SU-DHL-6 (cell line): ENCODE results near the gene CHST6.

Experiments
- H2AFZ ChIP-seq: fragments of 200-600 bp; sonication (generic); 2 replicates; pipeline ENCODE4 v1.6.1; 2014; ENCODE audit warnings: low read depth, mild to moderate bottlenecking, moderate library complexity, mixed read lengths, antibody characterized with exemption, low read length; ENCODE audit not compliant: severe bottlenecking
- H3F3A ChIP-seq: fragments of 200-600 bp; shearing (Covaris generic); 2 replicates; pipeline ENCODE4 v1.6.0; 2016; ENCODE audit warnings: antibody characterized with exemption, mild to moderate bottlenecking; ENCODE audit not compliant: insufficient read depth
- H3K27ac ChIP-seq: fragments of 200-600 bp; sonication (generic); 2 replicates; pipeline ENCODE4 v1.5.1; 2016; ENCODE audit warnings: low read depth, mild to moderate bottlenecking, low read length, moderate library complexity, mixed read lengths
- H3K27me3 ChIP-seq: fragments of 200-600 bp; sonication (generic), shearing (Covaris generic); 2 replicates; pipeline ENCODE4 v1.6.0; 2014; ENCODE audit warnings: mild to moderate bottlenecking, low read length
- H3K36me3 ChIP-seq: fragments of 200-600 bp; sonication (generic); 2 replicates; pipeline ENCODE4 v1.6.1; 2014; ENCODE audit warnings: mild to moderate bottlenecking, low read length, mixed read lengths
- H3K4me2 ChIP-seq: fragments of 300-600, 200-600 bp; shearing (Covaris generic), sonication (generic); 2 replicates; pipeline ENCODE4 v1.6.0; 2014; ENCODE audit warnings: low read length, low read depth, mild to moderate bottlenecking; ENCODE audit not compliant: poor library complexity, severe bottlenecking
- H3K4me3 ChIP-seq: fragments of 200-600 bp; sonication (generic); 2 replicates; pipeline ENCODE4 v1.5.1; 2014; ENCODE audit warnings: antibody characterized with exemption, low read length, mild to moderate bottlenecking, mixed read lengths; ENCODE audit not compliant: insufficient read depth, poor library complexity, severe bottlenecking
- H3K79me2 ChIP-seq: fragments of 200-600 bp; sonication (generic); 2 replicates; pipeline ENCODE4 v1.6.1; 2014; ENCODE audit warnings: mild to moderate bottlenecking, low read length, moderate library complexity; ENCODE audit not compliant: insufficient read depth
- H3K9ac ChIP-seq: fragments of 200-600 bp; sonication (generic); 2 replicates; pipeline ENCODE4 v1.7.0; 2014; ENCODE audit warnings: mild to moderate bottlenecking, low read length
- H3K9me2 ChIP-seq: fragments of 200-600 bp; sonication (generic); replicated peaks from 2 replicates; pipeline ENCODE4 v1.6.1; 2014; ENCODE audit warnings: low read length; ENCODE audit not compliant: insufficient read depth
- H3K9me3 ChIP-seq: fragments of 200-600 bp; sonication (generic); 2 replicates; pipeline ENCODE4 v1.6.1; 2014; ENCODE audit warnings: low read length, mixed read lengths; ENCODE audit not compliant: insufficient read depth
- H4K20me1 ChIP-seq: fragments of 200-600 bp; sonication (generic); 2 replicates; pipeline ENCODE4 v1.6.1; 2014; ENCODE audit warnings: low read depth, mild to moderate bottlenecking, antibody characterized with exemption, low read length, moderate library complexity, mixed read lengths
- EZH2phosphoT487 ChIP-seq: fragments of 200-600 bp; sonication (generic), shearing (Covaris generic); conservative IDR thresholded peaks from 2 replicates; pipeline ENCODE4 v1.6.1; 2018; ENCODE audit warnings: mild to moderate bottlenecking, antibody characterized with exemption, low read length, moderate library complexity, mixed read lengths
- TF ChIP-seq, protein P1 (sequence below): fragments of 200-600 bp; sonication (generic); IDR thresholded peaks from one replicate; pipeline ENCODE4 v1.5.1; 2017; ENCODE audit warnings: antibody characterized with exemption, mild to moderate bottlenecking, low read length, moderate library complexity; ENCODE audit not compliant: insufficient read depth, poor library complexity, severe bottlenecking

The CHST6 gene

GRCh38 chr16:75452464-75453190 lies 42.6 kb downstream of the CHST6 start:
- no peaks in the 10 kb centered on the region for H3F3A ChIP-seq
- no peak overlapping the region for H3K4me3 ChIP-seq
- H3K9me3 ChIP-seq = no peaks in the 10 kb centered on the region
- no peak overlapping the region for H2AFZ ChIP-seq
- no peaks in the 10 kb centered on the region for H3K9me2 ChIP-seq
- peaks cover 10% of the 10 kb centered on the region; the same call in 1 of the 2 replicates for H3K36me3 ChIP-seq
- H3K9ac ChIP-seq = no peak overlapping the region
- TF ChIP-seq, protein P1, sequence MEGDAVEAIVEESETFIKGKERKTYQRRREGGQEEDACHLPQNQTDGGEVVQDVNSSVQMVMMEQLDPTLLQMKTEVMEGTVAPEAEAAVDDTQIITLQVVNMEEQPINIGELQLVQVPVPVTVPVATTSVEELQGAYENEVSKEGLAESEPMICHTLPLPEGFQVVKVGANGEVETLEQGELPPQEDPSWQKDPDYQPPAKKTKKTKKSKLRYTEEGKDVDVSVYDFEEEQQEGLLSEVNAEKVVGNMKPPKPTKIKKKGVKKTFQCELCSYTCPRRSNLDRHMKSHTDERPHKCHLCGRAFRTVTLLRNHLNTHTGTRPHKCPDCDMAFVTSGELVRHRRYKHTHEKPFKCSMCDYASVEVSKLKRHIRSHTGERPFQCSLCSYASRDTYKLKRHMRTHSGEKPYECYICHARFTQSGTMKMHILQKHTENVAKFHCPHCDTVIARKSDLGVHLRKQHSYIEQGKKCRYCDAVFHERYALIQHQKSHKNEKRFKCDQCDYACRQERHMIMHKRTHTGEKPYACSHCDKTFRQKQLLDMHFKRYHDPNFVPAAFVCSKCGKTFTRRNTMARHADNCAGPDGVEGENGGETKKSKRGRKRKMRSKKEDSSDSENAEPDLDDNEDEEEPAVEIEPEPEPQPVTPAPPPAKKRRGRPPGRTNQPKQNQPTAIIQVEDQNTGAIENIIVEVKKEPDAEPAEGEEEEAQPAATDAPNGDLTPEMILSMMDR = no peak
- TF ChIP-seq EZH2phosphoT487 = no peak
- H3K79me2 ChIP-seq = peaks cover 54% of the 10 kb centered on the region
- no peaks in the 10 kb centered on the region for H3K27me3 ChIP-seq
- no peak overlapping the region for H3K27ac ChIP-seq
- H3K4me2 ChIP-seq = no peak overlapping the region
- peaks cover 3% of the 10 kb centered on the region; the same call in 1 of the 2 replicates for H4K20me1 ChIP-seq

- no peaks in the 10 kb centered on the region for H3K9me3 ChIP-seq
- peaks cover 10% of the 10 kb centered on the region; the same call in 1 of the 2 replicates for H3K36me3 ChIP-seq
- TF ChIP-seq, protein P1 = no peak
- TF ChIP-seq EZH2phosphoT487 = no peak
These were observed 48.8 kb downstream of the CHST6 start for GRCh38 chr16:75446416-75446815.

GRCh38 chr16:75445298-75445697 lies 49.9 kb downstream of the CHST6 start:
- Histone ChIP-seq H3K9me2 (no peaks in the 10 kb centered on the region), H3K9me3 (no peaks in the 10 kb centered on the region), H3K27ac (no peak overlapping the region), H3K4me2 (no peak overlapping the region), H2AFZ (no peak overlapping the region), H3F3A (0 out of 2 replicates have a peak, but pooled peaks cover 3% of the 10 kb centered on the region), H3K36me3 (peaks cover 6% of the 10 kb centered on the region; the same call in 1 of the 2 replicates), H3K9ac (no peak overlapping the region), H3K4me3 (no peak overlapping the region), H3K79me2 (no peaks in the 10 kb centered on the region; the same call in 1 of the 2 replicates), H3K27me3 (no peaks in the 10 kb centered on the region), H4K20me1 (no peaks in the 10 kb centered on the region)
- no peak for TF ChIP-seq EZH2phosphoT487
- TF ChIP-seq, protein P1 = no peak

More at GRCh38 chr16:75446416-75446815, 48.8 kb downstream of the CHST6 start:
- Histone ChIP-seq H3K27ac (no peak overlapping the region), H2AFZ (no peak overlapping the region), H3F3A (0 out of 2 replicates have a peak, but pooled peaks cover 3% of the 10 kb centered on the region), H3K4me2 (no peak overlapping the region), H4K20me1 (0 out of 2 replicates have a peak, but pooled peaks cover under 1% of the 10 kb centered on the region), H3K27me3 (no peaks in the 10 kb centered on the region), H3K4me3 (no peak overlapping the region), H3K9me2 (no peaks in the 10 kb centered on the region), H3K79me2 (no peaks in the 10 kb centered on the region; the same call in 1 of the 2 replicates), H3K9ac (no peak overlapping the region)
